Lower leg skin (tissue), 4 donors: Measurements from ENCODE around the gene CCDC167. TPM values are rescaled to one million over a fixed set of nuclear protein-coding genes. Genes with fewer than 3 reads are reported as not detected.

ENCODE experiments used
- DNase-seq, 2 donors: peaks; one replicate each; pipeline ENCODE4 v3.0.0-alpha.2; 2019; ENCODE audit warnings: low spot score in 2 of 2
- H3K4me3 ChIP-seq: fragments of 200-600 bp; sonication (generic); 2 replicates; pipeline ENCODE4 v1.5.1; 2017; ENCODE audit warnings: mild to moderate bottlenecking, low read depth; ENCODE audit not compliant: poor library complexity, severe bottlenecking
- CTCF ChIP-seq, 3 donors: fragments of 450-650 bp; IDR thresholded peaks; one replicate each; pipeline ENCODE4 v1.5.1; 2016; ENCODE audit warnings: antibody characterized with exemption in 3 of 3, mild to moderate bottlenecking in 3 of 3, moderate library complexity in 2 of 3
- POLR2A ChIP-seq, 2 donors: fragments of 450-650 bp; IDR thresholded peaks; one replicate each; pipeline ENCODE4 v1.6.1; 2016 to 2017; ENCODE audit warnings: antibody characterized with exemption in 2 of 2, mild to moderate bottlenecking in 1 of 2, moderate library complexity in 1 of 2
- WGBS, 2 donors: methylation state at CpG; one replicate each; pipeline ENCODE4 v1.1.5; 2018; 5-methylcytosine and 5-hydroxymethylcytosine counted together
- intact Hi-C: fragments of 100-400 bp; cut with DNase I; formaldehyde crosslinking; loops from one replicate; pipeline ENCODE4 v1.15.0; 2023; ENCODE audit warnings: low total_unique reads
- total RNA-seq, 4 donors: library from RNA; depleted of rRNA; stranded (reverse); fragments of >200 nt; gene quantifications; one replicate each; pipeline ENCODE4 v1.1.0, GENCODE V29; 2016

CCDC167 gene
- total RNA-seq, 4 donors from 2014 or later = 11.8 to 21.8 (median 14.5) TPM

GRCh38 chr6:37478827-37479226, 20.9 kb downstream of the CCDC167 start:
- TF ChIP-seq POLR2A (IDR thresholded peaks at IDR 0.05) (no peak), CTCF (IDR thresholded peaks at IDR 0.05) (no peak)
- DNase-seq = no peak
- no peak overlapping the region for H3K4me3 ChIP-seq
- 94% methylated on average over 7 of the region's 7 CpGs for WGBS, 2 donors
- intact Hi-C loops = no loop called here

- TF ChIP-seq CTCF (IDR thresholded peaks at IDR 0.05) = no peak
- WGBS, 2 donors = 87 to 93% methylated on average over 18 of the region's 18 CpGs
- intact Hi-C loops = no loop called here
- DNase-seq = no peak
- H3K4me3 ChIP-seq = no peak overlapping the region
Measured at GRCh38 chr6:37477656-37478435, 21.8 kb downstream of the CCDC167 start.

GRCh38 chr6:37477191-37477590, 22.5 kb downstream of the CCDC167 start:
- DNase-seq = no peak
- intact Hi-C loops = no loop called here
- TF ChIP-seq POLR2A (IDR thresholded peaks at IDR 0.05) (no peak), CTCF (IDR thresholded peaks at IDR 0.05) (no peak)
- no peak overlapping the region for H3K4me3 ChIP-seq
- 59 to 76% methylated on average over 3 of the region's 3 CpGs for WGBS, 2 donors

GRCh38 chr6:37474316-37474715, 25.4 kb downstream of the CCDC167 start:
- no peak overlapping the region for H3K4me3 ChIP-seq
- no peak for DNase-seq
- intact Hi-C loops = no loop called here
- no peak for TF ChIP-seq CTCF (IDR thresholded peaks at IDR 0.05)
- 86 to 91% methylated on average over 4 of the region's 4 CpGs for WGBS, 2 donors

- peak; percentile 78 to 91 for DNase-seq
- H3K4me3 ChIP-seq = no peak overlapping the region
- intact Hi-C loops = no loop called here
- TF ChIP-seq CTCF (IDR thresholded peaks at IDR 0.05) (no peak), POLR2A (IDR thresholded peaks at IDR 0.05) (no peak)
- WGBS, 2 donors = 28 to 50% methylated on average over 8 of the region's 8 CpGs
Measured at GRCh38 chr6:37473364-37474095, 26.2 kb downstream of the CCDC167 start.
